T47D (cell line): Measurements from ENCODE around the gene NCOA1.
"Not testable (repeated sequence)": the region's sequence is repeated elsewhere in the genome, so short reads cannot be mapped to it uniquely, and the experiment has no call there.

Source experiments
- DNase-seq, 2 experiments: peaks; one replicate each; pipeline versions ENCODE4 v3.0.0 to v3.0.0-alpha.2; 2011 to 2012; ENCODE audit warnings: low read depth in 1 of 2, low spot score in 1 of 2
- JUND ChIP-seq: IDR thresholded peaks from 2 replicates; pipeline ENCODE4 v1.6.1; 2012; ENCODE audit warnings: low read depth
- in situ Hi-C: cut with HindIII; loops from 2 replicates; pipeline ENCODE4 v1.10.0; 2016; ENCODE audit warnings: low sequenced_read_pairs, low pct_unique_long_range_greater_than_20kb

The NCOA1 gene

GRCh38 chr2:24514820-24515219 is 23.8 kb downstream of the NCOA1 start:
- in situ Hi-C loops, result no loop called here
- no peak for DNase-seq
- no peak for TF ChIP-seq JUND

- TF ChIP-seq JUND, result no peak
- DNase-seq, result no peak
- in situ Hi-C loops, result no loop called here
Measured at GRCh38 chr2:24515335-24515734, 24.3 kb downstream of the NCOA1 start.

- in situ Hi-C loops, result no loop called here
- no peak for TF ChIP-seq JUND
- no peak for DNase-seq
Measured at GRCh38 chr2:24515831-24516230, 24.8 kb downstream of the NCOA1 start.

GRCh38 chr2:24517247-24517646 is 26.2 kb downstream of the NCOA1 start:
- in situ Hi-C loops, result no loop called here
- TF ChIP-seq JUND, result no peak
- no peak for DNase-seq

GRCh38 chr2:24520175-24520574 is 29.1 kb downstream of the NCOA1 start:
- DNase-seq, result no peak
- in situ Hi-C loops, result no loop called here
- no peak for TF ChIP-seq JUND

- in situ Hi-C loops, result no loop called here
Measured at GRCh38 chr2:24521162-24521857, 30.3 kb downstream of the NCOA1 start.

GRCh38 chr2:24521975-24522639 is 31.1 kb downstream of the NCOA1 start:
- in situ Hi-C loops, result no loop called here
- TF ChIP-seq JUND, result no peak
- no peak for DNase-seq

More at GRCh38 chr2:24521162-24521857, 30.3 kb downstream of the NCOA1 start:
- no peak for TF ChIP-seq JUND
- no peak for DNase-seq

- no peak for DNase-seq
- in situ Hi-C loops, result no loop called here
- no peak for TF ChIP-seq JUND
Measured at GRCh38 chr2:24527536-24527935, 36.5 kb downstream of the NCOA1 start.

- DNase-seq, result no peak
- in situ Hi-C loops, result no loop called here
- TF ChIP-seq JUND, result no peak
Measured at GRCh38 chr2:24530796-24531195, 39.7 kb downstream of the NCOA1 start.

GRCh38 chr2:24531610-24532009 is 40.6 kb downstream of the NCOA1 start:
- DNase-seq, in situ Hi-C loops: not testable (repeated sequence)

- DNase-seq, in situ Hi-C loops: not testable (repeated sequence)
Measured at GRCh38 chr2:24532057-24532456, 41.0 kb downstream of the NCOA1 start.

GRCh38 chr2:24533574-24533973 is 42.5 kb downstream of the NCOA1 start:
- not testable (repeated sequence) for DNase-seq

GRCh38 chr2:24538720-24539119 is 47.7 kb downstream of the NCOA1 start:
- TF ChIP-seq JUND, result no peak
- no peak for DNase-seq
- in situ Hi-C loops, result no loop called here

More at GRCh38 chr2:24533574-24533973, 42.5 kb downstream of the NCOA1 start:
- in situ Hi-C loops, result not testable (repeated sequence)

GRCh38 chr2:24539258-24539657 is 48.2 kb downstream of the NCOA1 start:
- DNase-seq, result no peak
- in situ Hi-C loops, result no loop called here
- TF ChIP-seq JUND, result no peak
